ENCODE results near the gene SPATA2L.

SPATA2L gene

GRCh38 chr16:89727406-89728120 lies 26.1 kb upstream of the SPATA2L start:
- no peak for DNase-seq

DNA sequence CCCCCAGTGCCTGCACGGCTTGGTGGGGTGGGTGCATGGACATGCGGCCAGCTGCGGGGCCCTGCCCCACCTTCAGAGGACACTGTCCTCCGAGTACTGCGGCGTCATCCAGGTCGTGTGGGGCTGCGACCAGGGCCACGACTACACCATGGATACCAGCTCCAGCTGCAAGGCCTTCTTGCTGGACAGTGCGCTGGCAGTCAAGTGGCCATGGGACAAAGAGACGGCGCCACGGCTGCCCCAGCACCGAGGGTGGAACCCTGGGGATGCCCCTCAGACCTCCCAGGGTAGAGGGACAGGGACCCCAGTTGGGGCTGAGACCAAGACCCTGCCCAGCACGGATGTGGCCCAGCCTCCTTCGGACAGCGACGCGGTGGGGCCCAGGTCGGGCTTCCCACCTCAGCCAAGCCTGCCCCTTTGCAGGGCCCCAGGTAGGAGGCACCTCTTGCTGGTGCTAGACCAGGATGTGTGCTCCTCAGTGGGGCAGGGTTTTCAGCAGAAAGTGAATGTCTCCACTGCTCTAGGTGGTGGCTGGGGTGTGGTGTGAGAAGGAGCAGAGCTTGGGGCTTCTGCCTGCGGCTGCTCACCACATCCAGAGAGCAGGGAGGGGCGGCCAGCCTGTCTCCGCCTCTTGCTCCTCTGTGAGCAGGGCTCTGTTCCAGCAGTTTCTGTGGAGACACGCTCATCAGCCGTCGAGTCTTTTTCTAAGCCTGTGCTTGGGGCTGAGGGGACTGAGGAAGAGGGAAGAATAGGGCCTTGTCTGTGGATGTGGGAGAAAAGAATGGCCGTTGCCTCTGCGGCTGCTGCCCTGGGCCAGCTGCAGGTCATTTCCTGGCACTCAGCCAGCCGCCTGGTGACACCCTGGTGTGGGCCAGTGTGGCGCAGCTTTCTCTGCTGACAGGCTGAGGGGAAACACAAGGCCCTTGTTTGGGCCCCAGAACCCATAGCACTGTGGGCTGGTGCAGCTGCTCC lies 22.1 kb upstream of the SPATA2L start:
- peak; percentile 87 for DNase-seq

- DNase-seq: peak; percentile 90
Observed at GRCh38 chr16:89722392-89723278, 21.1 kb upstream of the SPATA2L start.

DNA sequence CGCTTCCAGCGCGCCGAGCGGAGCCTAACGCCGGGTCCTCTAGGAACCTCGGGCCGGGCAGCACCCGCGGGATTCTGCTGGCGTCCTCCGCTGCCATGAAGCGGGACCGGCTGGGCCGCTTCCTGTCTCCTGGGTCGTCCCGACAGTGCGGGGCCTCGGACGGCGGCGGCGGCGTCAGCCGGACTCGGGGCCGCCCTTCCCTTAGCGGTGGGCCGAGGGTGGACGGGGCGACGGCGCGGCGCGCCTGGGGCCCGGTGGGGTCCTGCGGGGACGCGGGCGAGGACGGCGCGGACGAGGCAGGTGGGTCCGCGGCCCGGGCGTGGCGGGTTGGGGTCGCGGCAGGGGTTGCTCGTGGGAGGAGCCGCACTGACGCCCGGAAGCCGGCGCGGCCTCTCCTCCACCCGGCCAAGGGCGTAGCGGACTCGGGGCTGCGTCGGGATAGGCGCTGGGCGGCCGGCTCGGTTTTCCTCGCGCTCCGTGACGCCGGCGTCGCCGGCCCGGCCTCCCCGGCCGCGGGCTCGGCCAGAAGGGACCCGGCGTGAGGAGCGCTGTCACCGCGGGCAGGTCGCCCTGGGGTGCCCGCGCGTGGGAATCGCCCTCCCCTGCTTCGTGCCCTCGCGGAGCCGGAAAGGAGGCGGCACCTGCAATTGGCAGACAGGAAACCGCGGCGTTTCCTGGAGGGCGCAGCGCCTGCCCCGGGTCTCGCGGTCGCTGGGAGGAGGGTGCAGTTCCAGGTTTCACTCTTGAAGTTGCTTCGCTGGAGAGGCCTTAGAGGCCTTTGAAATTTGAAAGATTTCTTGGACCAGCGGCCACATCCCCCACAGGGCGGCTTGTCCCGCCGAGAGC lies 20.3 kb upstream of the SPATA2L start:
- DNase-seq: peak; percentile 91

- peak; percentile 87 for DNase-seq
Observed at GRCh38 chr16:89720813-89721545, 19.5 kb upstream of the SPATA2L start, which contains the start of the genes VPS9D1 and ZNF276. Gene VPS9D1 (minus strand): TSS chr16:89720898. CDS start chr16:89720861, 37 bp downstream. Gene ZNF276 (plus strand): TSS chr16:89721537. CDS start chr16:89721641, 104 bp downstream.

DNA sequence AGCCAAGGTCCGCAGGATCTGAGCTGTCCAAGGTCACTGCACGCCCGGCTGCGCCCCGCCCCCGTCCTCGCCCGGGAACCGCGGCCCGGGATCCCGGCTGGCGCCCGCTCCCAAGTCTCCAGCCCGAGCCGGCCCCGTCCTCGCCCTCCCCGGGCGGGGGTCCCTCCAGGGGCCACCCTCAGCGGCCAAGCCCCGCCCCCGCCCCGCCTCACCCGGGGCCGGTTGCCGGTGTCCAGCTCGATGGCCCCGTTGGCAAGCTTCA lies 19.0 kb upstream of the SPATA2L start:
- DNase-seq: no peak

- no peak for DNase-seq
Observed at GRCh38 chr16:89717688-89718505, 16.4 kb upstream of the SPATA2L start.

- no peak for DNase-seq
Observed at GRCh38 chr16:89716916-89717687, 15.6 kb upstream of the SPATA2L start.

DNA sequence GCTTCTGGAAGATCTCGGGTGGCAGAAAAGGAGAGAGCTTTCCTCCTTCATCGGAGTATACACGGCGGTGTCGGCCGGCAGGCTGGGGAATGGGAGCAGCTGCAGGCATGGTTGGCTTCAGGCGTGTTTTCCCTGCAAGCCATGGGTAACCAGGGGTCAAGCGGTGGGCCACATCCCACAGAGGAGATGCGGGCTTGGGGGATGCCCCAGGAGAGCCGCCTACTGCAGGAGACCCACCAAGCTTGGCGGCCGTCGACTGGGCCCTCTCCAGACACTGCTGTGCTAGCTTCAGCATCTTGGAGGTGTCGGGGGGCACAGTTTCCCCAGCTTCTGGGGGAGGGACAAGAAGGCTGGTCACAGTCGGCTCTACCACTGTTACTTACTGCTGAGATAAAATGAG lies 15.0 kb upstream of the SPATA2L start:
- no peak for DNase-seq

GRCh38 chr16:89712274-89712781 lies 10.8 kb upstream of the SPATA2L start:
- no peak for DNase-seq

DNA sequence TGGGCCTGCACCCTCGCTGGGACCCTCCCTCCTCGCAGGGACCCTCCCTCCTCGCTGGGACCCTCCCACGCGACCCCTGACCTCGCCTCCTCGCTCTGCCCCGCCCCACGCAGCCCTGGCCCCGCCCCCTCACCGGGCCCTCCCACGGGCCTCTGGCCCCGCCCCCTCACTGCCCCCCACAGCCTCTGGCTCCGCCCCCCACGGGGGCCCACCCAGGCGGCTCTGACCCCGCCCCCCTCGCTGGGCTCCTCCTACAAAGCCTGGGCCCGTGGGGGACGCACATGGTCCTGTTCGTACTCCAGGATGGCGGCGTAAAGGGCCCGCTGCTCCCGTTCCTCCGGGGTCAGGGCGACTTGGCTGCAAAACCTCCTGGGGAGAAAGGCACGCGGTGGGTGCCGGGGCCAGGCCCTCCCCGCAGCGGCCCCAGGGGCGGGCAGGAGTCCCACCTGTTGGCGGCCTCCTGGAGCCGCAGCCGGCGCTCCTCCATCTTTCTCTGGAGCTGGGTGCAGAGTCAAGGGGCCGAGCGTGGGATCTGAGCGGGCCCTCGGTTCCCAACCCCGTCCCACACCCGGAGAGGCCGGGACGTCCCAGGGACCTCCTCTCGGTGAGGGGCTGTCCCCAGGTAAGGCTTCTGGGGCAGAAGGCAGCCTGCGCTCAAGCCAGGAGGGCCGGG lies 10.2 kb upstream of the SPATA2L start:
- peak; percentile 92 for DNase-seq

- DNase-seq: no peak
Observed at GRCh38 chr16:89710709-89711564, 9.4 kb upstream of the SPATA2L start.

GRCh38 chr16:89709716-89710432 lies 8.4 kb upstream of the SPATA2L start:
- DNase-seq: no peak

DNA sequence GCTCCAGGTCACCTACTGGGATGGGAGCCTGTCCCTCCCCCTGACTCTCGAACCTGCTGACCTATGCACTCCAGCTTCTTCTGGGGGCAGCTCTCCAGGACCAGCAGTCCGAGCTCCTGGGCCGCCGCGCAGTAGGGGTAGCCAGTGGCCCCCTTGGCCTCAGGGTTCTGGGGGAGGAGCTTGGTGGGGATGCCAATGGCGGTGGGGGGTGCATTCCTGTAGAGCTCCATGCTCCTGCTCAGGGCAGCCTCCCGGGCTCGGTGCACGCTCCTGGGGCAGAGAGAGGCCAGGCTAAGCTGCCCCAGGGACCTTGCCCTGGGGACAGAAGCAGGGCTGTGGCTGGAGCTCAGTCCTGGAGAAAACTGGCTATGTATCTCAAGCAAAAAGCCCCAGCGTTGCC lies 7.7 kb upstream of the SPATA2L start:
- DNase-seq: no peak

DNA sequence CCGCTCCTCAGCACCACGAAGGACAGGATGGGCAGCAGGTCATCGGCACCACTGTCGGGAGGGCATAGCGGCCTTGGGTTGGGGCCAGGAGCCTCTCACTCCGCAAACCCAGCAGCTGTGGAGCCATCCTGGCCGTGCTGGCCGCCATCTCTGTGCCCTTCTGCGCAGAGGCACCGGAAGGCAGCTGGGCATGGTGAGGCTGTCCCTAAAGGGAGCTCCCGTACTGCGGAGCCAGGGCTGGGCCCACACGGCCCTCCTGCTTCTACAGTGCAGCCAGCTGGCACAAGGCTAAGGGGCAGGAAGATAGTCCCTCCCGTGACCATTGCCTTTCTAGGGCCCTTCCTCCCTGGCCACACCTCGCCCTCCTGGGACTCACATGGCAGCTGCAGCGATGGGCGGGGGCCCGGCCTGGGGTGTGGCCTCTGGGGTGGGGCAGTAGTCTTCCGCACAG lies 7.0 kb upstream of the SPATA2L start:
- DNase-seq: no peak

GRCh38 chr16:89707695-89708094 lies 6.2 kb upstream of the SPATA2L start:
- no peak for DNase-seq
